ENCODE data around the gene COQ9.

COQ9 gene

GRCh38 chr16:57411362-57411976, 35.8 kb upstream of the COQ9 start:
- H3K4me3 ChIP-seq (ENCODE audit: low read depth, low read length), result no peak overlapping the region
- TF ChIP-seq ZNF133 (tag by site-specific recombination; IDR thresholded peaks at IDR 0.05) (no peak), ZNF626 (tag by site-specific recombination; IDR thresholded peaks at IDR 0.05) (no peak), ZNF521 (tag by site-specific recombination; IDR thresholded peaks at IDR 0.05) (no peak), IKZF3 (tag by site-specific recombination; IDR thresholded peaks at IDR 0.05) (no peak), ZFP69B (tag by site-specific recombination; IDR thresholded peaks at IDR 0.05) (no peak), ZSCAN4 (tag by site-specific recombination; IDR thresholded peaks at IDR 0.05) (no peak), ZNF354C (tag by site-specific recombination; IDR thresholded peaks at IDR 0.05; ENCODE audit: borderline replicate concordance, low read depth) (no peak), ZNF26 (tag by site-specific recombination; IDR thresholded peaks at IDR 0.05) (no peak)
- H3K36me3 ChIP-seq (ENCODE audit: control insufficient read depth in 2 of 2, insufficient read depth in 1 of 2, low read length in 2 of 2), result no peaks in the 10 kb centered on the region
- H3K9me3 ChIP-seq (ENCODE audit: control insufficient read depth, insufficient read depth, low read depth, low read length), result no peaks in the 10 kb centered on the region
- H3K27ac ChIP-seq (ENCODE audit: extremely low read depth, low read depth, low read length), result no peak overlapping the region
- POLR2A ChIA-PET, result no interaction called here
- CTCF ChIA-PET, result interaction anchor here (0.6 to 0.7 kb wide), 2 partner anchors 120 to 185 kb away, joined by 3 read pairs; no protein-coding TSS in a partner anchor
- no peaks in the 10 kb centered on the region for H3K4me1 ChIP-seq (ENCODE audit: control insufficient read depth, insufficient read depth, low read length)

- H3K4me1 ChIP-seq (ENCODE audit: control insufficient read depth, insufficient read depth, low read length), result no peaks in the 10 kb centered on the region
- no peak for TF ChIP-seq ZSCAN23 (tag by site-specific recombination; IDR thresholded peaks at IDR 0.05)
- TF ChIP-seq KLF7 (tag by site-specific recombination; IDR thresholded peaks at IDR 0.05; ENCODE audit: borderline replicate concordance), result no peak
- TF ChIP-seq ZNF776 (tag by site-specific recombination; IDR thresholded peaks at IDR 0.05; ENCODE audit: borderline replicate concordance), result no peak
- no peak for TF ChIP-seq ATF2 (tag by site-specific recombination; IDR thresholded peaks at IDR 0.05; ENCODE audit: low read depth)
- no peak overlapping the region for H3K27ac ChIP-seq (ENCODE audit: extremely low read depth, low read depth, low read length)
- no peak overlapping the region for H3K4me3 ChIP-seq (ENCODE audit: low read depth, low read length)
- no peaks in the 10 kb centered on the region for H3K9me3 ChIP-seq (ENCODE audit: control insufficient read depth, insufficient read depth, low read depth, low read length)
- no peaks in the 10 kb centered on the region for H3K36me3 ChIP-seq (ENCODE audit: control insufficient read depth in 2 of 2, insufficient read depth in 1 of 2, low read length in 2 of 2)
- ChIA-PET POLR2A (interaction anchor here (1.6 kb wide), 1 partner anchor 50 kb away, joined by 3 read pairs; the partner anchor contains the start of gene POLR2C), CTCF (interaction anchor here (1.0 to 3.2 kb wide), 4 partner anchors 10 to 111 kb away, joined by 3 to 23 read pairs (median 6); no protein-coding TSS in a partner anchor)
Observed at GRCh38 chr16:57412584-57412983, 34.7 kb upstream of the COQ9 start.

GRCh38 chr16:57413301-57413730, 34.0 kb upstream of the COQ9 start:
- ChIA-PET CTCF (interaction anchor here (1.0 to 3.2 kb wide), 5 partner anchors 9 to 112 kb away, joined by 3 to 23 read pairs (median 6); no protein-coding TSS in a partner anchor), POLR2A (interaction anchor here (1.1 to 1.6 kb wide), 2 partner anchors 34 to 49 kb away, joined by 3 read pairs; partner anchors contain the start of genes CIAPIN1, COQ9 and POLR2C)
- Histone ChIP-seq H3K9me3 (ENCODE audit: control insufficient read depth, insufficient read depth, low read depth, low read length) (no peaks in the 10 kb centered on the region), H3K4me1 (ENCODE audit: control insufficient read depth, insufficient read depth, low read length) (no peaks in the 10 kb centered on the region), H3K27ac (ENCODE audit: extremely low read depth, low read depth, low read length) (no peak overlapping the region), H3K36me3 (ENCODE audit: control insufficient read depth in 2 of 2, insufficient read depth in 1 of 2, low read length in 2 of 2) (no peaks in the 10 kb centered on the region), H3K4me3 (ENCODE audit: low read depth, low read length) (no peak overlapping the region)
- TF ChIP-seq ZNF239 (tag by site-specific recombination; IDR thresholded peaks at IDR 0.05) (no peak), KLF1 (tag by site-specific recombination; IDR thresholded peaks at IDR 0.05) (no peak), ZFP69B (tag by site-specific recombination; IDR thresholded peaks at IDR 0.05) (no peak), ZNF16 (tag by site-specific recombination; IDR thresholded peaks at IDR 0.05; ENCODE audit: low read depth) (no peak), ELK4 (IDR thresholded peaks at IDR 0.05; ENCODE audit: borderline replicate concordance, low read depth, low read length) (no peak), ZNF549 (tag by site-specific recombination; IDR thresholded peaks at IDR 0.05) (no peak), ZNF792 (tag by site-specific recombination; IDR thresholded peaks at IDR 0.05) (no peak), ZNF280C (tag by site-specific recombination; IDR thresholded peaks at IDR 0.05) (no peak), ZNF658 (tag by site-specific recombination; IDR thresholded peaks at IDR 0.05) (no peak), ZNF132 (tag by site-specific recombination; IDR thresholded peaks at IDR 0.05; ENCODE audit: borderline replicate concordance) (no peak)
